Mucosa of rectum (tissue), 2 donors: ENCODE results near the gene UACA.

ENCODE experiments used
- H3K27ac ChIP-seq, 2 donors: one replicate each; pipeline ENCODE4 v1.7.0; 2013; ENCODE audit warnings: inconsistent platforms in 2 of 2, low read depth in 2 of 2, low read length in 2 of 2
- H3K27me3 ChIP-seq, 2 donors: one replicate each; pipeline ENCODE4 v1.7.0; 2013; ENCODE audit warnings: low read length in 2 of 2; ENCODE audit not compliant: control insufficient read depth in 2 of 2, insufficient read depth in 2 of 2
- H3K36me3 ChIP-seq, 2 donors: one replicate each; pipeline ENCODE4 v1.7.0; 2013; ENCODE audit warnings: low read length in 2 of 2; ENCODE audit not compliant: control insufficient read depth in 2 of 2, insufficient read depth in 2 of 2
- H3K4me1 ChIP-seq, 2 donors: one replicate each; pipeline ENCODE4 v1.7.0; 2013; ENCODE audit warnings: low read length in 2 of 2, mild to moderate bottlenecking in 1 of 2; ENCODE audit not compliant: control insufficient read depth in 2 of 2, insufficient read depth in 2 of 2
- H3K4me3 ChIP-seq, 2 donors: one replicate each; pipeline ENCODE4 v1.7.0; 2013; ENCODE audit warnings: low read length in 2 of 2
- H3K9ac ChIP-seq, 2 donors: one replicate each; pipeline ENCODE4 v1.7.0; 2013; ENCODE audit warnings: low read length in 2 of 2, low read depth in 1 of 2, mild to moderate bottlenecking in 1 of 2
- H3K9me3 ChIP-seq, 2 donors: one replicate each; pipeline ENCODE4 v1.7.0; 2013; ENCODE audit warnings: low read length in 2 of 2; ENCODE audit not compliant: control insufficient read depth in 2 of 2
- donor health status: healthy.
- donor health status: Normal muscosa, but diverticular disease.

UACA gene

DNA sequence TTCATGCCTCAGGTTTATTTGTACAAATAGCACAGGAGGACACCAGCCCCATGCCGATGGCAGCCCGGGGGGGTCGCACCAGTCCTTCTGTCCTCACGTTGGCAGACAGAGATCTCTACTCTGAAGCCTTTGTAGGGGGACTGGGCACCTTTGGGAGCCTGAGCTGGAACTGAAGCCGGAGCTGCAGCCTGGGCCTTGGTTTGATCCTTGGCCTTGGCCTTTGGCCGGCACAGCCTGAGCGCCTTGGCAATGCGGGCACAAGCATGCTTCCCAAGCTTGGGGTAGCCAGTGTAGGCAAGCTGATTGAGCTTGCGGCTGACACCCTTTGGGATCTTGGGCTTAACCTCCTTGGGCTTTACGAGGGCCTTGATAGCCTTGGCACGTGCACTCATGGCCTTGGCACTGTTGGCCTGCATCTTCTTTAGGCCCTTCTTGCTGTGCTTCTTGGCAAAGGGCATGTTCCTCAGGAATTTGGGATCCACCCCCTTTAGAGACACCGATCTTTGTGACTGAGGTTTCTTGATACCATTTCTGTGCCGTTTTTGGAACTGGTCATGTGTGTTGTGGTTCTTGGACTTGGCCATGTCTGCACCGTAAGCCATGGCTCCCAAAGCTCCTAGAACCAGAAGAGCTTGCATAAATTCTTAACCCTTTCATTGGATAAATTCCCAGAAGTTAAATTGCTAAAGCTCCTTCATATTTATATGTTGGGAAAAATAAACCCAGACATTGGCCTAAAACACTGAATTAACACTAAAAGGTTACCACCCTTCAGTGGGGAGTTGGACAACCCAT, 33.4 kb upstream of the UACA start:
- H3K9me3 ChIP-seq: no peaks in the 10 kb centered on the region
- H3K4me1 ChIP-seq: peaks cover 0 to 4% of the 10 kb centered on the region in 2 donors
- no peak overlapping the region for H3K27ac ChIP-seq
- no peaks in the 10 kb centered on the region for H3K27me3 ChIP-seq
- no peak overlapping the region for H3K9ac ChIP-seq
- H3K36me3 ChIP-seq: no peaks in the 10 kb centered on the region
- H3K4me3 ChIP-seq: no peak overlapping the region

DNA sequence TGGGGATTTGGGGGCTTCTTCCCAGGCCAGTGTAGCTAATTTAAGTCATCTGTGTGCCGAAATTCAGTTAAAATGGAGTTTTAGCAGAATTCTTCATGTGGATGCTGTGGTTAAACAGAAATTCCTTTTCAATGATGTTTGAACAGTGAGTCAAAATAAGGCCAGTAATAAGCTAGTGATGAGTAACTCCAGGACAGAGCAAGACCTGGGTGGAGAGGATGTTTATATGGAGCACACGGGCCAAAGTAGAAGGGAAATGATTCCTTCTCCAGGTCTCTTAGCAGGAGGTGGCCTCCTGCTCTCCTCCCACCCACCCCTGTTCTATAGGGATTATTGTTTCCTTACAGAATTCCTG, 31.9 kb upstream of the UACA start:
- H3K36me3 ChIP-seq: no peaks in the 10 kb centered on the region
- peak overlapping the region in 1 of 2 donors; percentile 13 for H3K27ac ChIP-seq
- peaks cover 0 to 4% of the 10 kb centered on the region in 2 donors for H3K4me1 ChIP-seq
- H3K9ac ChIP-seq: no peak overlapping the region
- no peaks in the 10 kb centered on the region for H3K9me3 ChIP-seq
- H3K27me3 ChIP-seq: no peaks in the 10 kb centered on the region
- no peak overlapping the region for H3K4me3 ChIP-seq

GRCh38 chr15:70794596-70795310, 31.4 kb upstream of the UACA start:
- H3K27ac ChIP-seq: peak overlapping the region in 1 of 2 donors; percentile 6
- no peak overlapping the region for H3K4me3 ChIP-seq
- H3K9ac ChIP-seq: no peak overlapping the region
- H3K4me1 ChIP-seq: peaks cover 0 to 4% of the 10 kb centered on the region in 2 donors
- H3K9me3 ChIP-seq: no peaks in the 10 kb centered on the region
- no peaks in the 10 kb centered on the region for H3K27me3 ChIP-seq
- H3K36me3 ChIP-seq: no peaks in the 10 kb centered on the region

- no peaks in the 10 kb centered on the region for H3K36me3 ChIP-seq
- no peaks in the 10 kb centered on the region for H3K9me3 ChIP-seq
- H3K4me1 ChIP-seq: peaks cover 4% of the 10 kb centered on the region in 2 donors
- H3K4me3 ChIP-seq: no peak overlapping the region
- H3K27ac ChIP-seq: no peak overlapping the region
- peaks cover 0 to 2% of the 10 kb centered on the region in 2 donors for H3K27me3 ChIP-seq
- no peak overlapping the region for H3K9ac ChIP-seq
Measured at GRCh38 chr15:70793694-70794093, 30.3 kb upstream of the UACA start.

- Histone ChIP-seq H3K9me3 (no peaks in the 10 kb centered on the region), H3K4me1 (peaks cover 4% of the 10 kb centered on the region in 2 donors), H3K27me3 (peaks cover 0 to 2% of the 10 kb centered on the region in 2 donors), H3K9ac (no peak overlapping the region), H3K27ac (no peak overlapping the region), H3K4me3 (no peak overlapping the region), H3K36me3 (no peaks in the 10 kb centered on the region)
Measured at GRCh38 chr15:70792171-70792573, 28.8 kb upstream of the UACA start.

DNA sequence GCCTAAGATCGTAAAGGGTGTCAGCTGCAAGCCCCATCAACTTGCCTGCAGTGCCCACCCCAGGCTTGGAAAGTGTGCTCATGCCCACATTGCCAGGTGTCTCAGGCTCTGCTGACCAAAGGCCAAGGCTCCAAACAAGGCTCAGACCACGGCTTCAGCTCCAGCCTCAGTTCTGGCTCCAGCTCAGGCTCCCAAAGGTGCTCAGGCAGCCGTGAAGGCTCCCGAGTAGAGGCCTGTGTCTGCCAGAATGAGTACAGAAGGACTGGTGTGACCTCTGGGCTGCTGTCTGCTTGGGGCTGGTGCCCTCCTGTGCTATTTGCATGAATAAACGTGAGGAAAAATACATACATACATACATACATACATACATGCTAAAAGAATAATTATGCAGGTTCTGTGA, 27.9 kb upstream of the UACA start:
- H3K4me1 ChIP-seq: peaks cover 4% of the 10 kb centered on the region in 2 donors
- H3K4me3 ChIP-seq: no peak overlapping the region
- no peaks in the 10 kb centered on the region for H3K36me3 ChIP-seq
- no peak overlapping the region for H3K27ac ChIP-seq
- no peak overlapping the region for H3K9ac ChIP-seq
- H3K27me3 ChIP-seq: peaks cover 0 to 2% of the 10 kb centered on the region in 2 donors
- H3K9me3 ChIP-seq: no peaks in the 10 kb centered on the region

GRCh38 chr15:70789213-70789612, 25.9 kb upstream of the UACA start:
- Histone ChIP-seq H3K36me3 (no peaks in the 10 kb centered on the region), H3K4me3 (no peak overlapping the region)

GRCh38 chr15:70788114-70789049, 25.0 kb upstream of the UACA start:
- H3K4me3 ChIP-seq: no peak overlapping the region
- H3K9ac ChIP-seq: no peak overlapping the region
- H3K4me1 ChIP-seq: peaks cover 0 to 9% of the 10 kb centered on the region in 2 donors
- H3K9me3 ChIP-seq: no peaks in the 10 kb centered on the region
- peaks cover 0 to 2% of the 10 kb centered on the region in 2 donors for H3K27me3 ChIP-seq
- no peaks in the 10 kb centered on the region for H3K36me3 ChIP-seq
- peak overlapping the region in 1 of 2 donors; percentile 55 for H3K27ac ChIP-seq

More at GRCh38 chr15:70789213-70789612, 25.9 kb upstream of the UACA start:
- H3K27ac ChIP-seq: no peak overlapping the region
- no peaks in the 10 kb centered on the region for H3K9me3 ChIP-seq
- peaks cover 0 to 4% of the 10 kb centered on the region in 2 donors for H3K4me1 ChIP-seq
- H3K27me3 ChIP-seq: peaks cover 0 to 2% of the 10 kb centered on the region in 2 donors
- no peak overlapping the region for H3K9ac ChIP-seq

DNA sequence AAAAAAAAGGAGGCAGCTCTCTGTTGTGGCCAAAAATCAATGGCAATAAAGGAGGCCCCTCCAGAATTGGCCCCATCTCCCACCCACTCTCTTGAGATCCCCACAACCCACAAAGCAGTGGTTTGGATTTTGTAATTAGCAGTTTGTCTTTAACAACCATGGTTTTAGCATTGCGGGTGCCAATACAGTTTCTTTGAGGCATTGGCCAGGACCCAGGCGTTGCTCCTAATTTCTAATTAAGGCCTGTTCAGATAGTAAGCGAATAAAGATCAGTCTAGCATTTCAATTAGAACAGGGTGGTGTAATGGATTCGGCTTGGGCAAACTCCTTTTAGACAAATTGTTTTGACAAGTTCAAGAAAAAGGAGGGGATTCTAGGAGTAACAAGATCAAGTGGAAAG, 23.6 kb upstream of the UACA start:
- H3K9me3 ChIP-seq: no peaks in the 10 kb centered on the region
- peaks cover 0 to 9% of the 10 kb centered on the region in 2 donors for H3K4me1 ChIP-seq
- H3K27me3 ChIP-seq: peaks cover 0 to 2% of the 10 kb centered on the region in 2 donors
- no peak overlapping the region for H3K4me3 ChIP-seq
- H3K36me3 ChIP-seq: no peaks in the 10 kb centered on the region
- H3K9ac ChIP-seq: no peak overlapping the region
- H3K27ac ChIP-seq: no peak overlapping the region
